ENCODE measurements around the gene TNS3.

- TF ChIP-seq NKX3-1 (CRISPR knock-in tag; IDR thresholded peaks at IDR 0.05) (no peak), JUNB (CRISPR knock-in tag; IDR thresholded peaks at IDR 0.05; ENCODE audit: borderline replicate concordance) (no peak), ZNF441 (CRISPR knock-in tag; IDR thresholded peaks at IDR 0.05; ENCODE audit: borderline replicate concordance) (no peak), NFE2L2 (IDR thresholded peaks at IDR 0.05; ENCODE audit: low read length) (no peak), CTCF (CRISPR knock-in tag; IDR thresholded peaks at IDR 0.05) (no peak), EZH2 (conservative IDR thresholded peaks at IDR 0.05; ENCODE audit: low read depth, low read length) (no peak), TIGD3 (CRISPR knock-in tag; IDR thresholded peaks at IDR 0.05; ENCODE audit: borderline replicate concordance) (no peak), HOMEZ (CRISPR knock-in tag; IDR thresholded peaks at IDR 0.05; ENCODE audit: low read depth) (no peak), ZNF275 (CRISPR knock-in tag; IDR thresholded peaks at IDR 0.05; ENCODE audit: borderline replicate concordance) (no peak), BRF2 (CRISPR knock-in tag; IDR thresholded peaks at IDR 0.05) (no peak), EED (CRISPR knock-in tag; IDR thresholded peaks at IDR 0.05) (no peak), HMGXB4 (CRISPR knock-in tag; IDR thresholded peaks at IDR 0.05; ENCODE audit: borderline replicate concordance in 1 of 2, low read depth in 1 of 2) (no peak), ZNF124 (CRISPR knock-in tag; IDR thresholded peaks at IDR 0.05) (no peak), ZMAT3 (CRISPR knock-in tag; conservative IDR thresholded peaks at IDR 0.05) (no peak)
Observed at GRCh38 chr7:47233996-47234395, 347.9 kb downstream of the TNS3 start.

Data from HepG2 (cell line).